GM19193 (cell line): Measurements from ENCODE around the gene NAV2.

ENCODE experiments used
- POLR2A ChIP-seq: IDR thresholded peaks from 4 replicates; pipeline ENCODE4 v1.6.1; 2011; ENCODE audit not compliant: insufficient read depth, insufficient read length; ENCODE audit errors: extremely low read depth

Gene NAV2

DNA sequence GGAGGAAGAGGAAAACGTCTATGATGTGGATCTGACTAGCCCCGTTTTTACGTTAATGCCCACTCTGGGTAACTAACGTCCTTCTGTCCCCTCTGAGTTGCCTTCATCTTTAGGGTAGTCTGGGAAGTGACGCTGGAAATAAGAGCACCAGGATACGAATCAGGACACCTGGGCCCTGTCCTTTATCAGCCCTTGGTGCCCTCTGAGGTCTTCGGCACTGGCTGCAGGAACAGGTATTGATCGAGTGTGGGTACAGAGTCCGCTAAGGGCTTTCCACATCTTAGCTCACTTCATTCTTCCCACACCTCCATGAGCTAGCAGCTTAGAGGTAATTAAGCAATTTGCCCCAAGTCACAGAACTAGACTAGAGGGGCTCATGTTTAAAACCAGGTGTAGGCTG lies 223.8 kb downstream of the NAV2 start:
- TF ChIP-seq POLR2A = no peak

DNA sequence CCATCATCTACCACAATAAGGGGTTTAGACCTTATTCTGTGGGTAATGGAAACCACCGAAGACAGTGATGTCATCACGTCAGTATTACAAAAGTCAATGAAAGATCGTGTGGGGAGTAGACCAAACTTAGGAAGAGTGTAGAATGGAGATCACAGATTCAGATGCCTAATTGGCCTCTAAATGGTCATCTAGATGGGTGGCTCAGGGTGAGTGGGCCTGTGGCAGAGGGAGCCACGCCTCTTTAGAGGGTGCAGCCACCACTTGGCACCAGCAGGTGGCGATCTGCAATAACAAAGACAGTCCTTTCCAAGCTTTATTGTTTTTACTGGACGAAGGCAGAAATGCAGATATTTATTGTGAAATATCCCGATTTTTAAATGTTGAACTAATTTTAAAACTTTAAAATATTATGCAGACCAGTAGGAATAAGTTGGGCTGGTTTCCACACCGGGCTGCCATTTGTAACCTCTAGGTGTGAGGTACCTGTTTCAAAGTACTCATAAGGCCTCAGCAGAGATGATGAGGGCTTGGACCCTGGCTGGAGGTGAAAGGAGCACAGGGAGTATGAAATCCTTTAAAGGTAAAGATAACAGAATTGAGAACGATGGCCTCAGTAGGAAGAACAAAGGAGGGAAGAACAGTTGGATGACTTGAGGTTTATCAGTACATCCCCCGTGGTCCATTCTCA lies 225.7 kb downstream of the NAV2 start:
- TF ChIP-seq POLR2A = no peak

DNA sequence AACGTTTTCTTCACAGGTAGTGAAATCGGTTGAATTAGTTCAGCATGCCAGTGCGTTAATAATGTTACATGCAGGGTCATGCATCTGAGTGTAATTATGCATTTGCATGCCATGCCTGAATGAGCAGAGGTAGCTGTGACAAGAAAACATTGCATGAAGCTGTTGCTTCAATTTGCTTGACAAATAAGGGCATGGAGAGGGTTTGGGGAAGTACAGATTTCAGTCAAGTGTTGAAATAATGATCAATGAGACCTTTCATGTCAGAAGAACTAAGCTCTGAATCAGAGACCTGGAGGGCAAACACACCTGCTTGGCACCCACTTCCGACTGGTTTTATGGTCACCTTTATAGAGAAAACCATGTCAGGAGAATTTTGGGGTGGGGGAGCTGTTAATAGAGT lies 226.2 kb downstream of the NAV2 start:
- TF ChIP-seq POLR2A = no peak

DNA sequence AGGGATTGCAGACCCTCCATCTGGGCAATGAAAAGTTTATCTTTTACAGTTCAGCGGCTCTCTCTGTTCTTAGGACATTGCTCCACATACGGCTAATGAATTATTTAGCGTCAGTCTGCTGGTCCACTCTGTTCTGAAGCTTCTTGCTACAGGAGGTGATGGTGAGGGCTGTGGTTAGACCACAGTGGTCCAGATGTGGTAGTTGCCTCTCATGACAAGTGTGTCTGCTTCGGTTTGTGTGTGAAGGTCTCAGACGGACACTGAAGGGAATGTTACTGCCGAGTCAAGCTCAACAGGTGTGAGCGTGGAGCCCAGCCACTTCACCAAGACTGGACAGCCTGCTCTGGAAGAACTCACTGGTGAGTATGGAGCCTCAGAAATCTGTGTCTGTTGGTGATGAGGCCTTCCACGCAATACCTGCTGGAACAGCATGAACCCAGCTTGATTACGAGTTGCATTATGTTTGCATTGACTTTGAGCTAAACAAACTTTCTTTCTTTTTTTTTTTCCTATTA lies 226.8 kb downstream of the NAV2 start:
- TF ChIP-seq POLR2A = no peak

DNA sequence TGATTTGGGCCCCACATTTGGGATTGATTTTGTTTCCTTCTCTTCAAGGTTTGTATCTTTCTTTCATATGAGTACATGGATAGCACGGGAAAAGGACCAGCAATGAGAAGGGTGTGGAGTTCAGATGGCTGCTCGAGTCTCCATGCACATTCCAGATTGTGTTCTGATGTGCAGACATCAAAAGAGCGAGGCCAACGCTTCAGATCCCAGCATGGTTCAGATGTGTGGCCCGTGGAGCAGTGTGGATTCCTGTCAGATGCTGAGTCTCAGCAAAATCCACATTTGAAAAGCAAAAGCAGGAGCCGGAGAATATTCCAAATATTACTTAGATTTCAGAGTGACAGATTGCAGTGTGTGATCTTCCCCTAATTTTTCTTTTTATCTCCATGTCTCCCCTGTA lies 228.2 kb downstream of the NAV2 start:
- no peak for TF ChIP-seq POLR2A

DNA sequence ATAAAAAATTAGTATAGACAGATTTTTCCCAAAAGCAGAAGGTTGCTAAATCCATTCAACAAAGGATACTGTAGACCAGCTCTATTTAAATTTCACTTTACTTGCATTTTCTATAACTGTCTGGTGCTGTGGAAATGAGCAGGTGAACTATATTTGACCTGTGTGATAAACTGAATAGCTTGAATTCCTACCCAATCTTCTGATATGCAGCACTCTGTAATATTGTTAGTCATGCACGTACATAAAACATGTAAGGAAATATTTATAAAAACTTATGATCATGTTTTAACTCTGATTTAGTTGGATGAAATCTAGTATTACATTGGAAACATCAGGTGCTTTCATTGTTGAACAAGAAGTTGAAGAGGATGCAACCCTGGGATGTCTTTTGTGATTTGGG lies 234.0 kb downstream of the NAV2 start:
- no peak for TF ChIP-seq POLR2A

DNA sequence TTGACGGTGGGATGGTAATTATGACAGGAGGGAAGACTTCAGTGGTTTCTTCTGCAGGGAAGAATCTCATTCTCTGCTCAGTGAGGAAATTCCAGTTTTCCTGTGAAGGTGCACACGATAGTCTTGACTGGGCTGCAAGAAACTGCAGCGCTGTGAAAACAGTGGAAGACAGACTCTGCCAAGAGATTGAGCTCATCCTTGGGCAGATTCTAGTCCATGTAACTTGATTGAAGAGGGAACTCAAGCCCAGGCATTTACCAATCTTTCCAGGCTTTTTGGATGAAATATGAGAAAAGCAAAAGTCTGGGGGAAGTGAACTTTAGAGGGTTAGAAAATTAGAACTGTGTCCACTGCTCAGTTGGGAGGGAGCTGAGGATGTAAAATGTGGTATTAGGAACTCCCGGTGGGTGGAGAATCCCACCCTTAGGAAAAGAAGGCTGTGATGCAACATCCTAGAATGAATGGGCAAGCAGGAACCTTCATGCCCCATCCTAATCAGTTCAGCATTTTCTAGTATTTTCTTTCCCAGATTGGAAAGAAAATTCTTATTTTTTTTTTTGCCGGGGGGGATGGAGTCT lies 235.0 kb downstream of the NAV2 start:
- no peak for TF ChIP-seq POLR2A

DNA sequence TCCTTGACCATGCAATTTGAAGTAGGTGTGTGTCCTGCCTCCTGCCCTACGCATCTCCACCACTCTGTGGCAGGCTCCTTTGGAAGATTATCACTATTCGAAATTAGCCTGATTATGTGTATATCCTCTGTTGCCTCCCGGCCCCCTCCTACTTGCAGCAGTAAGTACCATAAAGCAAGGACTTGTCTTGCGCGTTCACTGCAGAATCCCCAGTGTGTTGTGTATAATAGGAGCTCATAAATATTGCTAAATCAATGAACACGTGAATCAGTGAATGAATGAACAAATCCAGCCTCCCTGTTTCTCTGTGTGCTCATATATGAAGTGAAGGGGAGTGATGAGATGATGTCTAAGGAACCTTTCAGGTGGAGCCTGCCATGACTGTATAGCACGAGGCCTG lies 237.0 kb downstream of the NAV2 start:
- TF ChIP-seq POLR2A = no peak

DNA sequence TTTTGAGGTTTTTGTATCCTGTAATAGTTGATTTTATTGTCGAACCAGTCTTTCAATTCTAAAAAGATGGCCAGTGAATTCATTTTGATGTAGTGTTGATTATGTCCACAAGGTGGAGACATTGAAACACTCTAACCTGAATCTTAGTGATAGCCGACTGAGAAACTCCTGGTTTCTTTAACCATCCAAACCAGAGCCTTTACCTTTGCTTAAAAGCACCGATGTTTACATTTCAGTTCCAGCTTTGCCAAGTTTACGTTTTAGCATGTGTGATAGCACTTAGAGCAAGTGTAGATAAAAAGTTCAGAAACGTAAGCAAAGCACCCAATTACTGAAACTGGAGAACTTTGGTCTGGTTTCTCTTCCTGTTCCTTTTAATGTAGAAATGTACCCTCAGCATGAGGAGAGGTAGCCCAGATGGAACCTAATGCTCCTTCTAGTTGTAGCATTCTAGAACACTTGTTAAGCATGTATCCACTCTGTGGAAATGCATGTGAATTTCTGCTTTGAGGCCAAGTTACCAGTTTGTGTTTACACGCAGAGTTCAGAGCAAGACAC lies 239.0 kb downstream of the NAV2 start:
- TF ChIP-seq POLR2A = no peak

DNA sequence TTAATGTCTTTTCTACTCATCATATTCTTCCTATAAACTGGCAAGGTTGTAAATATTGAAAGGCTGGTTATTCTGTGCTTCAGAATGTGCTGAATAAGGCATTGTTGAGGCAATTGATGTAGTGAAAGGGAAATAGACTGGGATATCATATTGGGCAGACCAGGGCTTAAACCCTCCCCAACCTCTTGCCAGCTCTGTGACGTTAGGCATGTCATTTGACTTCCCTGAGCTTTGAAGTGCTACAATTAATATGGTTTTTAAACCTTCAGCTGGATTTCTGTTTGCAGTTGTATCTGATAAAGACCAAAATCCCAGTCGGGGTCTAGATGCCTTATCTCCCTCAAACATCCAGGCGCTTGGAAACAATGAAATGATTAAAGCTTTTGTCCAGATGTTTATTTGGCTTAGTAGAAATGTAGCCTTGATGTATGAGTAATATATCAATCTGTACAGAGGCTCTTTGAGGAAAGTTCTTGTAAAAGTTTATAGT lies 239.5 kb downstream of the NAV2 start:
- TF ChIP-seq POLR2A = no peak

DNA sequence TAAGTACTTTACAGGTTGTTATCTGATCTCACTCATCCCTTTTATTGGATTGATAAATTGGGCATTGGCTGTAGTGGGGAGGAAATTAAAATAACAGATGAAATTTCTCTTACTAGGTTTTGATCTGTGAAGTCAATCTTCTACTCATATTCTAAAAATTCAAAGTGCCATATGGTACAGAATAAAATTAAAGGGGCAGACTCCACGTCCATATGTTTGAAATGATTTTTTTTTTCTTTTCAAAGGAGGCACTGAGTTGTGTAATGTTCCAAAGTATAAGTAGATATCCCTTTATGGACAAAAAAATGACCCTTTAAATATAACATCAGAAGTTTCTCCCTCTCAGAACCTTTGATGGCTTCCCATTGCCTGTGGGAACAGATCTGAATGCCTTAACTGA lies 240.3 kb downstream of the NAV2 start:
- no peak for TF ChIP-seq POLR2A

DNA sequence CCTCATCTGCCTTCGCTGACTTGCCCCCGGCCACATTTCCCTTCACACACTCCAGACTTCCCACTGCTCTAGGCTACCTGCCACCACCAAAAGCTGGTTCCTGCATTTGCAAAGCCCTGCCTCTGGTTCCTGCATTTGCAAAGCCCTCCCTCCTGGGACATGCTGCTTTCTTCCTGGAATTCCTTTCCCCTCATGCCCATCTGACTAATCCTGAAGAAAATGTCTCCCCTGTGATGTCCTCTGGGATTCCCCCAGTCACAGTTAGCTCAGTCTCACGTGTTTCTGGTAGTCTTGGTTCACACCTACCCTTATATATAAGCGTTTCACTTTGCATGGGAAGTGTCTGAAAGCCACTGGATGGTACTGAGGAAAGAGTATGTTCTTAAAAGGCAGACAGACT lies 240.7 kb downstream of the NAV2 start:
- TF ChIP-seq POLR2A = no peak

DNA sequence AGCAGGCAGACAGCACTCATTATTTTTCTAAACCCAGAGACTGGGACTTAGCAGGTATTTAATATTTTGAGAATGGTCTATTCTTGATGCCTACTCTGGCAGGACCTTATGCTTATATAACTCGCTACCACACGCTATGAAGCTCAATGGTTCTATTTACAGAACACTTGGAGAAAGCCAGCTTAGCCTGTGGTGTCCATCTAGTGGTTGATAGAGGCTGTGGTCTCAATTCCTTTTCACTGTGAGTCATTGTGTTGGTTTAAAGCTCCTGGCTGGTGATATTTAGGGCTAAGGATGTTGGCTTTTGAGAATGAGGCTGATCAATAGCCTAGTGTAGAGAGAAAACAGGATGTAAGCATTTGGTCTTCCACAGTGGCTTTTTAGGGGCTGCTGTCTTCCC lies 241.3 kb downstream of the NAV2 start:
- TF ChIP-seq POLR2A = no peak

DNA sequence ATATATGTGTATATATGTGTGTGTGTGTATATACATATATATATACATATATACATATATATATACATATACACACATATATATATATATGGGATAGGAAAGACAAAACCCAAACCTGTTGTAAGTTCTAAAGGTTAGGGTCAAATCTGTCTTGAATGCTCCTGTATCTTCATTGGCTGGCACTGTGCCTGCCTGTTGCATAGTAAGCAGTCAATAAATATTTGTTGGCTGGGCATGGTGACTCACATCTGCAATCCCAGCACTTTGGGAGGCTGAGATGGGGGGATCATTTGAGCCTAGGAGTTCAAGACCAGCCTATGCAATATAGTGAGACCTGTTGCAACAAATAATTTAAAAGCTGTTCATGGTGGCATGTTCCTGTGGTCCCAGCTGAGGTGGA lies 242.3 kb downstream of the NAV2 start:
- no peak for TF ChIP-seq POLR2A

DNA sequence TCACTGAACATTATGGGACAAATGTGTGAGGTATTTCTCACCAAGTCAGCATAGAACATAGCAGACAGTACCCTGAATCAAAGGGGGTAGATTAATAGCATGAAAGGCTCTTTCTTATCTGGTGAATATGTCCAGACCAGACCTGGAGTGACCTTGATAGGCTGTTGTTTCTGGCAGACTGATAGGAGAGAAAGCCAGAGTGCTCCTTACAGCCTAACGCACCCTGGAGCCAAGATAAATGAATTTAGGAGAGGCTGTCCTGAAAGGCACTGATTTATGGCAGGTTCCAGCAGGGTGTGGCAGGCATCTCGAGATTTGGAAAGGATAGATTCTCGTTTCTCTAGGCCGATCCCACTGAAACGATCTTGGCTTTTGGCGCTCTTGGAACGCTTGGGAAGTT lies 243.0 kb downstream of the NAV2 start:
- no peak for TF ChIP-seq POLR2A

DNA sequence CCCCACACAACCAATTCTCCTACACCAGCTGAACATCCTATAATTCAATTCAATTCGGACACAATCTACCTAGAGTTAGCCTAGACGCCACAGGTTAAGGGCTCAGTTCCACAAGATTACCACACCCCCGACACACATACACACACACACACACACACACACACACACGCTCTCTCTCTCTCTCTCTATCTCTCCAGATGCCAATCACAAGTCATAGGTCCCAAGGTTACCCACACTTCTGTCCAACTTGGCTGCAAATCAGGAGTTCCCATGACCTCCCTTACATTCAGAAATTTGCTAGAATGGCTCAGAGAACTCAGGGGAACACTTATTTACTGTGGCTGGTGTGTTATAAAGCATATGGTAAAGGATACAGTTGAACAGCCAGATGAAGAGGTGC lies 243.6 kb downstream of the NAV2 start:
- no peak for TF ChIP-seq POLR2A

DNA sequence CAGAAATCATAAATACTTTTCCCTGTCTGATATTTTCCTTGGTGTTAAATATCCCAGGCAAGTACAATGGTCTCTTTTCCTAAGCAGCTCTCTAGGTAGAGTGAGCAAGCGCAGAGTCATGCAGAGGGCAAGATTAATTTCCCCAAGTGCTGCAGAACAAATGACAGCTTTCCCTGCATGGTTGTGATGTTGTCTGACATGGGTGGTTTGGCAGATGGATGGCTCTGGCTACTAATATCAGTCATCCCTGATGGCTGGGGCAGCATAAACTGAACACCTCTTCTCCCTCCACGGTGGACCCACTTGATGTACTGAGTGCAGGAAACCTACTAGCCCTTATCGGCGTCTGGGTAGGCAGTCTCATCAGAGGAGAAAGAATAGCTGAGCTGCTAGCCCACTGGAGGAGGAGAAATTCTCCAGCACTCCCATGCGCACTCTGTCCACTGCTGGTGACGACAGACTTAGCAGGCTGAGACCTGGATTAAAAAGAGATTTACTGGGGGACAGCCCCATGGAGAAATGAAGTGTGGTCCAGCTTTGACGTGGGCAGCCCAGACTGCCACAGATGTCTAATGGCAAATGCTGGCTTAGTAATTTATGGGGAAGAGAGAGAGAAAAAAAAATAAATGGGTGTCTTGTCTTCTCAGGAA lies 244.8 kb downstream of the NAV2 start:
- TF ChIP-seq POLR2A = no peak

DNA sequence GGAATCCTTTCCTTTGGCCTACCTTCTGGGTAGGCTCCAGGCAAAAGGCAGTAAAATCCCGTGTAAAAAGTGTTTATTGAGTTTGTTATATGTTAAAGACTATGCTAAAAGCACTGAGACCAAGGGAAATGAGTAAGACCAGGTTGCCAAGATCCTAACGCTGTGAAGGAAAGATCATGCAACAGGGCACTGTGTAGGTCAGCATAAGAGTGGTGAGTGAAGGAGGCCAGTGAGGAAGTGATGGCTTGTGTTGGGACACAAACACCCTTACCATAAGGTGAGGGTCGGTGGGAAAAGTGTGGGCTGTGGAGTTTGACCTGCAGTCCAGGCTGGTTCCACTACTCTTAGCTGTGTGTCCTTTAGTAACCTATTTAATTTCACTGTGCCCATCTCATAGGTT lies 245.6 kb downstream of the NAV2 start:
- no peak for TF ChIP-seq POLR2A
